Measurements from ENCODE around the gene DMD. TPM values are rescaled to one million over a fixed set of nuclear protein-coding genes. Genes with fewer than 3 reads are reported as not detected.
"Not testable (repeated sequence)": the region's sequence is repeated elsewhere in the genome, so short reads cannot be mapped to it uniquely, and the experiment has no call there.

DMD gene
- total RNA-seq, 2 donors from 2014 or later: 0.32 to 1.8 TPM

DNA sequence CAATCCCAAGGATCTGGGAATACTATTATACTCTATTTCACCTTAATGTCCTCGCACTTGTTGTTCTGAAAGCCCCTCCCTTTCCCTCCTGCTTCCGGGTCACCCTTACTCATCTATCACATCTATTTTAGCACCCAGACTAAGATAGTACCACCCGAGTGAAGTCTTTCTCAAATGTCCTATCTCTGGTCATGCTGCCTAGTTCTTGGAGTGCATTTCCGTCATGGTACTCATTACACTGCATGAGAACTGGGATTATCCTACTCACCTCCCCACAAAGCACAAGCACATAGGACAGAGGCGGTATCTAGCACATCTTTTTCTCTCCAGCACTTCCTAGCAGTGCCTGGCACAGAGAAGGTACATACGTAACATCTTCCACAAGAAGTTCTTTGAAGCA is 1195.2 kb downstream of the DMD start:
- DNase-seq (no peak), ATAC-seq (no peak)
- H3K27ac Mint-ChIP-seq: no peak overlapping the region
- H3K9me3 ChIP-seq (ENCODE audit: control insufficient read depth, low read length, poor library complexity, severe bottlenecking): no peaks in the 10 kb centered on the region
- H3K36me3 Mint-ChIP-seq (ENCODE audit: low read depth): no peaks in the 10 kb centered on the region
- H3K27me3 Mint-ChIP-seq: no peaks in the 10 kb centered on the region
- H3K4me1 Mint-ChIP-seq: no peaks in the 10 kb centered on the region
- no peak overlapping the region for H3K4me3 Mint-ChIP-seq

DNA sequence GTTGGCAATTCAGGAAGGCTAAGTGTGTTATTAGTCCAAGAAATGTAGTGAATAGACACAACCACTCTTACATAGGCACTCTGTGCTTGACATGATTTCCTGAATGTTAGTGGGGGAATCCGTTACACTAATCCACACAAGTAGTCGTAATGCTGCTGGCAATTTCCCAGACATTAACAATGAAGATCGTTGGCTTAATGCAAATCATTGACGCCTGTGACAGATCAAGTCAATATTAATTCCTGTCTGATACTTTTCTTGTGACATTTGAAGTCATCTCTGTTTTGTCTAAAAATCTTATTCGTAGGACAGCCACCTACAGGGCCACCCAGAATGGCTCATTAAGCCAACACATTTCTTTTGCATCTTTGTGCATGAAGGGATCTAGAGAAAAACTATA is 1200.4 kb downstream of the DMD start:
- no peak for ATAC-seq
- Mint-ChIP-seq H3K4me1 (no peaks in the 10 kb centered on the region), H3K36me3 (ENCODE audit: low read depth) (no peaks in the 10 kb centered on the region), H3K27ac (no peak overlapping the region), H3K27me3 (no peaks in the 10 kb centered on the region), H3K4me3 (no peak overlapping the region)
- H3K9me3 ChIP-seq (ENCODE audit: control insufficient read depth, low read length, poor library complexity, severe bottlenecking): no peaks in the 10 kb centered on the region
- no peak for DNase-seq

- no peak overlapping the region for H3K4me3 Mint-ChIP-seq
- DNase-seq (no peak), ATAC-seq (no peak)
- H3K9me3 ChIP-seq (ENCODE audit: control insufficient read depth, low read length, poor library complexity, severe bottlenecking): no peaks in the 10 kb centered on the region
- H3K4me1 Mint-ChIP-seq: no peaks in the 10 kb centered on the region
- H3K27ac Mint-ChIP-seq: no peak overlapping the region
- H3K36me3 Mint-ChIP-seq (ENCODE audit: low read depth): no peaks in the 10 kb centered on the region
- H3K27me3 Mint-ChIP-seq: no peaks in the 10 kb centered on the region
Observed at GRCh38 chrX:32010212-32010611, 1201.1 kb downstream of the DMD start.

GRCh38 chrX:31993637-31994036 is 1217.7 kb downstream of the DMD start:
- H3K36me3 Mint-ChIP-seq (ENCODE audit: low read depth): no peaks in the 10 kb centered on the region
- ATAC-seq: no peak
- no peaks in the 10 kb centered on the region for H3K4me1 Mint-ChIP-seq
- H3K27ac Mint-ChIP-seq: no peak overlapping the region
- H3K4me3 Mint-ChIP-seq: no peak overlapping the region
- H3K27me3 Mint-ChIP-seq: no peaks in the 10 kb centered on the region
- no peaks in the 10 kb centered on the region for H3K9me3 ChIP-seq (ENCODE audit: control insufficient read depth, low read length, poor library complexity, severe bottlenecking)
- DNase-seq: no peak

DNA sequence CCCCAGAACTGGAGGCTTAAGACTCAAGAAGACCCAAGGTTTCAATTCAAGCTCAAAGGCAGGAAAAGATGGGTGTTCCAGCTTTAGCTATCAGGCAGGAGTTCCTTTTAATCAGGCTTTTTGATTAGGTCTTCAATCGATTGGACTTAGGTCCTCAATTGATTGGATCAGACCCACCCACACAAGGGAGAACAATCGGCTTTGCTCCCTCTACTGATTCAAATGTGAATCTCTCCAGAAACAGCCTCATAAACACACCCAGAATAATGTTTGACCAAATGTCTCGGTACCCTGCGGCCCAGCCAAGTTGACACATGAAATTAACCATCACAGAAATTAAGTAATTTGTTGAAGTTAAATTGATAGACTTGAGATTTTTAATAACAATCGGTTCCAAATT is 1222.4 kb downstream of the DMD start:
- H3K27me3 Mint-ChIP-seq: no peaks in the 10 kb centered on the region
- no peak for DNase-seq
- H3K4me1 Mint-ChIP-seq: no peaks in the 10 kb centered on the region
- ATAC-seq: no peak
- H3K36me3 Mint-ChIP-seq (ENCODE audit: low read depth): no peaks in the 10 kb centered on the region
- H3K27ac Mint-ChIP-seq: no peak overlapping the region
- no peak overlapping the region for H3K4me3 Mint-ChIP-seq
- H3K9me3 ChIP-seq (ENCODE audit: control insufficient read depth, low read length, poor library complexity, severe bottlenecking): no peaks in the 10 kb centered on the region

DNA sequence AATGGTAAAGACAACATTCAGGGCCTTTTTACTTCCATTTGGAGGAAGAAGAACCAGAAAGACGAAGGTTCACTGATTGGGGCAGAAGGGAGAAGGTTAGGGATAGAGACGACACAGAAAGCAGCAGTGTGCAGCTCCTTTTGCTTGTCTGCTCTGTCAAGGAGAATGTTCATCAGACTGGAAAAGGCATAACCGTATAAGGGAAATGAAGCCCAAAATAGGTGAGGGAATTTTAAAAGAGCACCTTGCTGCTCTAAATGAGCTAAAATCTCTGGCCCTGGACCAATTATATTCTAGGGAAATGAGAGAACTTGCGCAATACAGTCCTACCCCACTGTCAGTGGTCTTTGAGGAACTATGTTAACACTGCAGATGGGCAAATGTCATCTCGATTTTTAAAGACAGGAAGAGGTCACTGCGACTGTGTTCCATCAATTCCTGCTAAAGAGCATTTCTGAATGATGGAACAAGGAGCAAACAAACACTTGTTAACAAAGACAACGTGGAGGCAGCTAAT is 1229.7 kb downstream of the DMD start:
- ATAC-seq: no peak
- Mint-ChIP-seq H3K27ac (no peak overlapping the region), H3K36me3 (ENCODE audit: low read depth) (no peaks in the 10 kb centered on the region)

GRCh38 chrX:31969714-31970113 is 1241.6 kb downstream of the DMD start:
- Mint-ChIP-seq H3K27me3 (no peaks in the 10 kb centered on the region), H3K27ac (no peak overlapping the region), H3K4me1 (no peaks in the 10 kb centered on the region), H3K4me3 (no peak overlapping the region), H3K36me3 (ENCODE audit: low read depth) (no peaks in the 10 kb centered on the region)
- ATAC-seq: no peak
- H3K9me3 ChIP-seq (ENCODE audit: control insufficient read depth, low read length, poor library complexity, severe bottlenecking): no peaks in the 10 kb centered on the region
- DNase-seq: no peak

More for the DNA sequence above, 1229.7 kb downstream of the DMD start:
- H3K27me3 Mint-ChIP-seq: no peaks in the 10 kb centered on the region
- H3K4me3 Mint-ChIP-seq: no peak overlapping the region
- H3K9me3 ChIP-seq (ENCODE audit: control insufficient read depth, low read length, poor library complexity, severe bottlenecking): no peaks in the 10 kb centered on the region
- no peaks in the 10 kb centered on the region for H3K4me1 Mint-ChIP-seq
- no peak for DNase-seq

GRCh38 chrX:31962256-31962655 is 1249.1 kb downstream of the DMD start:
- Mint-ChIP-seq H3K36me3 (ENCODE audit: low read depth) (no peaks in the 10 kb centered on the region), H3K27me3 (no peaks in the 10 kb centered on the region), H3K27ac (no peak overlapping the region), H3K4me3 (no peak overlapping the region), H3K4me1 (no peaks in the 10 kb centered on the region)
- no peaks in the 10 kb centered on the region for H3K9me3 ChIP-seq (ENCODE audit: control insufficient read depth, low read length, poor library complexity, severe bottlenecking)
- DNase-seq (no peak), ATAC-seq (no peak)

DNA sequence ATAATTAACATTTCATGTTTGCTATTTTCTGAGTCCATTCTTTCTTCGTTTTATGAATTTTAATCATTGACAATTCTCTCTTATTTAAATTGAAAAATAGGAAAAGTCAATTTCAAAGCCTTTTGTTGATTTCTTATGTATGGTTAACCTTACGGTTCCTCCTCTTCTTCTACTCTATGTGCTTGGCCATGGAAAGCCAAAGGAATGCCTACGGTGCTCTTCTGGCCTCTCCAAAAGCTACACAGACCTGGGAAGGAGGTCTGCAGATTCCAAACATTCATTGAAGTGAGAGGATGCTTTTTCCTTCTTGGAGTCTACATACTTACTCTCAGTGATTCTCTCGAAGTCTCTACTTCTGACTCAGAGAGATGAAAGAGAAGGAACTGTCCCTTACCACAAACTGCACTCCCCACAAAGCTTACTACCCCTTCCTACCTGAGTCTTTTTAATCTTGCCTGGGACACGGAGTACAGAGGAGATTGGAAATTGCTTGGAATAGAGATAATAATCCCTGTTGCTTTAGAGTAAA is 1276.4 kb downstream of the DMD start:
- Mint-ChIP-seq H3K4me3 (no peak overlapping the region), H3K4me1 (no peaks in the 10 kb centered on the region), H3K27me3 (no peaks in the 10 kb centered on the region), H3K27ac (no peak overlapping the region), H3K36me3 (ENCODE audit: low read depth) (no peaks in the 10 kb centered on the region)
- ATAC-seq (no peak), DNase-seq (no peak)
- no peaks in the 10 kb centered on the region for H3K9me3 ChIP-seq (ENCODE audit: control insufficient read depth, low read length, poor library complexity, severe bottlenecking)

GRCh38 chrX:31934015-31934414 is 1277.3 kb downstream of the DMD start:
- Mint-ChIP-seq H3K27ac (no peak overlapping the region), H3K27me3 (no peaks in the 10 kb centered on the region), H3K36me3 (ENCODE audit: low read depth) (no peaks in the 10 kb centered on the region), H3K4me1 (no peaks in the 10 kb centered on the region), H3K4me3 (no peak overlapping the region)
- DNase-seq (no peak), ATAC-seq (no peak)
- H3K9me3 ChIP-seq (ENCODE audit: control insufficient read depth, low read length, poor library complexity, severe bottlenecking): no peaks in the 10 kb centered on the region

GRCh38 chrX:31932769-31933168 is 1278.6 kb downstream of the DMD start:
- Mint-ChIP-seq H3K4me3 (no peak overlapping the region), H3K4me1 (no peaks in the 10 kb centered on the region), H3K27me3 (no peaks in the 10 kb centered on the region), H3K36me3 (ENCODE audit: low read depth) (no peaks in the 10 kb centered on the region), H3K27ac (no peak overlapping the region)
- DNase-seq: no peak
- H3K9me3 ChIP-seq (ENCODE audit: control insufficient read depth, low read length, poor library complexity, severe bottlenecking): no peaks in the 10 kb centered on the region
- no peak for ATAC-seq

- not testable (repeated sequence) for H3K27me3 Mint-ChIP-seq; DNase-seq; H3K36me3 Mint-ChIP-seq (ENCODE audit: low read depth); H3K9me3 ChIP-seq (ENCODE audit: control insufficient read depth, low read length, poor library complexity, severe bottlenecking); H3K4me1 Mint-ChIP-seq; ATAC-seq; H3K4me3 Mint-ChIP-seq; H3K27ac Mint-ChIP-seq
Observed at GRCh38 chrX:31932320-31932719, 1279.0 kb downstream of the DMD start.

DNA sequence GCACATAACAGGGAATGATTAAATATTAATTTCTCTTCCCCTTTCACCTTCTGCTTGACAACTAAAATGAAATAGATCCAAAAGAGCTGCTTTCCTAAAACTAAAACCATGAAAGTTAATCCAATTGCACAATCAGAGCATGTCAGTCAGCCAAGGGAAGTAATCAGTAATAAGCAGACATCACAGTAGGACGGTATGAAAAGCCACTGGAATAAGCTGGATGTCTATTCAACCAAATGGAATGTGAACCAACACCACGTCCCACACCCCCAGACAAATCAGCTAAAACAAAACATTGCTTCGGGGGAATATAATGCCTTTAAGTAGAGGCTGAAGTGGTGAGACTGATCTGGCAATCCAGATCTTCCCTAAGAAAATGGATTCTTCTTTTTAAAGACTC is 1280.1 kb downstream of the DMD start:
- Mint-ChIP-seq H3K27me3 (no peaks in the 10 kb centered on the region), H3K4me3 (no peak overlapping the region), H3K27ac (no peak overlapping the region), H3K36me3 (ENCODE audit: low read depth) (no peaks in the 10 kb centered on the region), H3K4me1 (no peaks in the 10 kb centered on the region)
- no peaks in the 10 kb centered on the region for H3K9me3 ChIP-seq (ENCODE audit: control insufficient read depth, low read length, poor library complexity, severe bottlenecking)
- DNase-seq (no peak), ATAC-seq (no peak)

GRCh38 chrX:31929366-31929765 is 1282.0 kb downstream of the DMD start:
- no peaks in the 10 kb centered on the region for H3K36me3 Mint-ChIP-seq (ENCODE audit: low read depth)
- no peaks in the 10 kb centered on the region for H3K9me3 ChIP-seq (ENCODE audit: control insufficient read depth, low read length, poor library complexity, severe bottlenecking)
- no peak for ATAC-seq
- H3K4me1 Mint-ChIP-seq: no peaks in the 10 kb centered on the region
- H3K27me3 Mint-ChIP-seq: no peaks in the 10 kb centered on the region
- no peak for DNase-seq
- no peak overlapping the region for H3K4me3 Mint-ChIP-seq
- H3K27ac Mint-ChIP-seq: no peak overlapping the region

Measured in T-helper 17 cell (primary cell).